H9 (cell line): ENCODE data around the gene PHAF1. TPM values are rescaled to one million over a fixed set of nuclear protein-coding genes. Genes with fewer than 3 reads are reported as not detected.

Experiments used
- DNase-seq: peaks from one replicate; pipeline ENCODE4 v3.0.0-alpha.2; 2017
- H2AFZ ChIP-seq: one replicate; pipeline ENCODE4 v1.6.1; 2013; ENCODE audit warnings: mild to moderate bottlenecking, low read length, control low read depth, moderate library complexity
- H2AK5ac ChIP-seq: 2 replicates; pipeline ENCODE4 v1.6.1; 2013; ENCODE audit warnings: low read length, control low read depth, mixed read lengths; ENCODE audit not compliant: insufficient read length
- H2BK120ac ChIP-seq: one replicate; pipeline ENCODE4 v1.6.1; 2013; ENCODE audit warnings: low read depth, mild to moderate bottlenecking, low read length, control low read depth, inconsistent platforms; ENCODE audit not compliant: poor library complexity, severe bottlenecking
- H2BK12ac ChIP-seq: 2 replicates; pipeline ENCODE4 v1.6.1; 2013; ENCODE audit warnings: low read length, control low read depth, mixed read lengths, low read depth; ENCODE audit not compliant: insufficient read length
- H2BK15ac ChIP-seq: 2 replicates; pipeline ENCODE4 v1.6.1; 2013; ENCODE audit warnings: low read depth, low read length, control low read depth
- H2BK20ac ChIP-seq: one replicate; pipeline ENCODE4 v1.6.1; 2013; ENCODE audit warnings: low read depth, mild to moderate bottlenecking, low read length, control low read depth, inconsistent platforms; ENCODE audit not compliant: poor library complexity, severe bottlenecking
- H2BK5ac ChIP-seq: 2 replicates; pipeline ENCODE4 v1.6.1; 2013; ENCODE audit warnings: low read length, control low read depth, mixed read lengths; ENCODE audit not compliant: insufficient read length
- H3K14ac ChIP-seq: 2 replicates; pipeline ENCODE4 v1.6.1; 2013; ENCODE audit warnings: low read length, control low read depth; ENCODE audit not compliant: insufficient read depth
- H3K18ac ChIP-seq: 2 replicates; pipeline ENCODE4 v1.6.1; 2013; ENCODE audit warnings: low read depth, mild to moderate bottlenecking, mixed read lengths, low read length, control low read depth; ENCODE audit not compliant: insufficient read length
- H3K23ac ChIP-seq: 2 replicates; pipeline ENCODE4 v1.6.1; 2013; ENCODE audit warnings: low read length, control low read depth, mixed read lengths, low read depth; ENCODE audit not compliant: insufficient read length
- H3K23me2 ChIP-seq: 2 replicates; pipeline ENCODE4 v1.6.1; 2013; ENCODE audit warnings: low read depth, mild to moderate bottlenecking, mixed read lengths, low read length, control low read depth; ENCODE audit not compliant: insufficient read length, poor library complexity, severe bottlenecking
- H3K27ac ChIP-seq: 2 replicates; pipeline ENCODE4 v1.5.1; 2013; ENCODE audit warnings: low read length, control low read depth, mixed read lengths, low read depth; ENCODE audit not compliant: insufficient read length
- H3K27me3 ChIP-seq: 2 replicates; pipeline ENCODE4 v1.6.1; 2013; ENCODE audit warnings: low read length, control low read depth, inconsistent platforms; ENCODE audit not compliant: insufficient read depth
- H3K4ac ChIP-seq: 2 replicates; pipeline ENCODE4 v1.6.1; 2013; ENCODE audit warnings: low read depth, mild to moderate bottlenecking, control low read depth, inconsistent platforms, low read length, moderate library complexity
- H3K4me1 ChIP-seq: 2 replicates; pipeline ENCODE4 v1.6.1; 2013; ENCODE audit warnings: low read length, control low read depth, inconsistent platforms; ENCODE audit not compliant: insufficient read depth
- H3K4me2 ChIP-seq: 2 replicates; pipeline ENCODE4 v1.6.1; 2013; ENCODE audit warnings: low read length, control low read depth, mixed read lengths; ENCODE audit not compliant: insufficient read length, insufficient read depth
- H3K56ac ChIP-seq: 2 replicates; pipeline ENCODE4 v1.6.1; 2013; ENCODE audit warnings: low read depth, mild to moderate bottlenecking, mixed read lengths, low read length, control low read depth; ENCODE audit not compliant: insufficient read length
- H3K79me1 ChIP-seq: 2 replicates; pipeline ENCODE4 v1.6.1; 2013; ENCODE audit warnings: low read depth, mild to moderate bottlenecking, moderate library complexity, low read length, control low read depth, inconsistent platforms; ENCODE audit not compliant: insufficient read depth, poor library complexity, severe bottlenecking
- H3K79me2 ChIP-seq: 2 replicates; pipeline ENCODE4 v1.6.1; 2013; ENCODE audit warnings: low read length, control low read depth, inconsistent platforms; ENCODE audit not compliant: insufficient read depth
- H3K9ac ChIP-seq: 2 replicates; pipeline ENCODE4 v1.6.1; 2013; ENCODE audit warnings: low read length, control low read depth, mixed read lengths; ENCODE audit not compliant: insufficient read length; ENCODE audit errors: extremely low read depth
- H3K9me3 ChIP-seq: one replicate; pipeline ENCODE4 v1.6.1; 2013; ENCODE audit warnings: low read depth, low read length, inconsistent platforms; ENCODE audit not compliant: control insufficient read depth
- H3T11ph ChIP-seq: one replicate; pipeline ENCODE4 v1.6.1; 2013; ENCODE audit warnings: mild to moderate bottlenecking, low read length, control low read depth, inconsistent platforms
- H4K20me1 ChIP-seq: one replicate; pipeline ENCODE4 v1.6.1; 2013; ENCODE audit not compliant: control insufficient read depth, insufficient read length, insufficient read depth
- H4K5ac ChIP-seq: 2 replicates; pipeline ENCODE4 v1.6.1; 2013; ENCODE audit warnings: low read depth, mild to moderate bottlenecking, mixed read lengths, low read length, control low read depth; ENCODE audit not compliant: insufficient read length
- H4K8ac ChIP-seq: replicated peaks from 2 replicates; pipeline ENCODE4 v1.6.1; 2013; ENCODE audit warnings: low read length, control low read depth, mixed read lengths, low read depth; ENCODE audit not compliant: insufficient read length
- H4K91ac ChIP-seq: 2 replicates; pipeline ENCODE4 v1.6.1; 2013; ENCODE audit warnings: low read depth, mild to moderate bottlenecking, moderate library complexity, mixed read lengths, low read length, control low read depth; ENCODE audit not compliant: insufficient read length
- H3K27ac Mint-ChIP-seq, 3 experiments: 2 replicates in 2 of 3; 3 replicates in 1 of 3; pipeline ENCODE4 v1.8.0; 2020 to 2021; ENCODE audit warnings: mixed read lengths in 3 of 3, mild to moderate bottlenecking in 1 of 3, moderate library complexity in 1 of 3
- H3K27me3 Mint-ChIP-seq: 2 replicates; pipeline ENCODE4 v1.8.0; 2021; ENCODE audit warnings: low read depth, mild to moderate bottlenecking, moderate library complexity, mixed read lengths
- H3K36me3 Mint-ChIP-seq, 3 experiments: 2 replicates in 2 of 3; 3 replicates in 1 of 3; pipeline ENCODE4 v1.8.0; 2020 to 2021; ENCODE audit warnings: low read depth in 3 of 3, mixed read lengths in 3 of 3; ENCODE audit not compliant: insufficient read depth in 1 of 3
- H3K4me1 Mint-ChIP-seq, 2 experiments: 2 replicates each; pipeline ENCODE4 v1.8.0; 2020; ENCODE audit warnings: mixed read lengths in 2 of 2
- H3K4me3 Mint-ChIP-seq, 2 experiments: 2 replicates in 1 of 2; 3 replicates in 1 of 2; pipeline ENCODE4 v1.8.0; 2020 to 2021; ENCODE audit warnings: mild to moderate bottlenecking in 2 of 2, mixed read lengths in 2 of 2, moderate library complexity in 1 of 2
- H3K9me3 Mint-ChIP-seq, 2 experiments: 2 replicates in 1 of 2; 3 replicates in 1 of 2; pipeline ENCODE4 v1.8.0; 2020; ENCODE audit warnings: mild to moderate bottlenecking in 2 of 2, mixed read lengths in 2 of 2, moderate library complexity in 1 of 2
- WGBS: extraction: QIAGEN DNeasy Blood & Tissue Kit; methylation state at CpG from one replicate; pipeline ENCODE4 v1.1.7; 2013; ENCODE audit warnings: missing lambda C conversion rate, low lambda C conversion rate, mixed read lengths; ENCODE audit not compliant: insufficient read length; ENCODE audit errors: extremely low coverage; 5-methylcytosine and 5-hydroxymethylcytosine counted together
- total RNA-seq: library from RNA; stranded (reverse); gene quantifications from 2 replicates; pipeline ENCODE4 v1.2.1, GENCODE V29; 2021
- TF ChIP-seq, protein P1 (sequence below): fragments of 200-600 bp; sonication (generic); conservative IDR thresholded peaks from 3 replicates; pipeline ENCODE4 v1.8.0; 2021; ENCODE audit warnings: antibody characterized with exemption, mild to moderate bottlenecking

PHAF1 gene
- total RNA-seq, 1 experiment from 2014 or later = 18.8 TPM

DNA sequence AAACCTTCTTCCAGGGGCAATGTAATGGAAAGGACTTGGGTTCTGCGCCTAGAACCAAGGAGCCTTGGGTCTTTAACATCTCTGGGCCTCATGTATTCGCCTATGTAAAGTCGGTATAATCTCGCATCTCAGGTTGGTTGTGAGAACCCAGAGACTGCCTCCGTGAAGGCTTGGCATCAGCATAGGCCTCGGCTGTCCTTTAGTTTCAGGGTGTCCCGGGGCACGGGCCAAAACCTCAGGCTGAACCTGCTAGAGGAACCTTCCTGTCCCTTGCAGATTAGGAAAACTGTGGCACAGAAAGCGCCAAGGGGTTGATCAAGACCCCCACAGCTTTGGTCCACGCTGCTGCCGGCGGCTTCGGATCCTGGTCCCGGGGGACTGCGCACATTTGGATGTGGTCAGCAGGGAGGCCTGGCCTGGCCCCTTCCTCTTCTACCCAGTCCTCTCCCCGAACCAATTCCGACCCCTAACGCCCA lies 772 bp upstream of the PHAF1 start:
- 0 out of 2 replicates have a peak overlapping the region, but pooled peaks have one; percentile 13 for H3K14ac ChIP-seq
- H3K56ac ChIP-seq = no peak overlapping the region
- H4K20me1 ChIP-seq = no peaks in the 10 kb centered on the region
- H3K79me2 ChIP-seq = peaks cover 6% of the 10 kb centered on the region; the same call in 1 of the 2 replicates
- no CpG with 5 or more reads among the region's 18 CpGs for WGBS
- no peak overlapping the region for H2BK20ac ChIP-seq
- H3K27me3 ChIP-seq = no peaks in the 10 kb centered on the region
- peak overlapping the region; percentile 86 for H3K4me2 ChIP-seq
- H2AFZ ChIP-seq = peak overlapping the region; percentile 23
- peaks cover 1% of the 10 kb centered on the region for H3K27me3 Mint-ChIP-seq
- no peak overlapping the region for H3K4ac ChIP-seq
- no peak overlapping the region for H3K23ac ChIP-seq
- H3T11ph ChIP-seq = no peak overlapping the region
- no peak overlapping the region for H2BK5ac ChIP-seq
- DNase-seq = no peak
- no peaks in the 10 kb centered on the region for H3K9me3 ChIP-seq
- H2BK12ac ChIP-seq = no peak overlapping the region
- no peak overlapping the region for H4K5ac ChIP-seq
- H3K4me3 Mint-ChIP-seq = peak overlapping the region; percentile 99
- peaks cover 17 to 23% of the 10 kb centered on the region in 2 experiments for H3K4me1 Mint-ChIP-seq
- H3K4me1 ChIP-seq = no peaks in the 10 kb centered on the region
- H2BK15ac ChIP-seq = no peak overlapping the region
- H3K27ac Mint-ChIP-seq = peak overlapping the region in 2 of 3 experiments; percentile 91 to 96; a peak in 3 of 7 replicates
- peak overlapping the region; percentile 92 for H3K18ac ChIP-seq
- H3K9me3 Mint-ChIP-seq = no peaks in the 10 kb centered on the region
- no peak overlapping the region for H3K27ac ChIP-seq
- TF ChIP-seq, protein P1, sequence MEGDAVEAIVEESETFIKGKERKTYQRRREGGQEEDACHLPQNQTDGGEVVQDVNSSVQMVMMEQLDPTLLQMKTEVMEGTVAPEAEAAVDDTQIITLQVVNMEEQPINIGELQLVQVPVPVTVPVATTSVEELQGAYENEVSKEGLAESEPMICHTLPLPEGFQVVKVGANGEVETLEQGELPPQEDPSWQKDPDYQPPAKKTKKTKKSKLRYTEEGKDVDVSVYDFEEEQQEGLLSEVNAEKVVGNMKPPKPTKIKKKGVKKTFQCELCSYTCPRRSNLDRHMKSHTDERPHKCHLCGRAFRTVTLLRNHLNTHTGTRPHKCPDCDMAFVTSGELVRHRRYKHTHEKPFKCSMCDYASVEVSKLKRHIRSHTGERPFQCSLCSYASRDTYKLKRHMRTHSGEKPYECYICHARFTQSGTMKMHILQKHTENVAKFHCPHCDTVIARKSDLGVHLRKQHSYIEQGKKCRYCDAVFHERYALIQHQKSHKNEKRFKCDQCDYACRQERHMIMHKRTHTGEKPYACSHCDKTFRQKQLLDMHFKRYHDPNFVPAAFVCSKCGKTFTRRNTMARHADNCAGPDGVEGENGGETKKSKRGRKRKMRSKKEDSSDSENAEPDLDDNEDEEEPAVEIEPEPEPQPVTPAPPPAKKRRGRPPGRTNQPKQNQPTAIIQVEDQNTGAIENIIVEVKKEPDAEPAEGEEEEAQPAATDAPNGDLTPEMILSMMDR = no peak
- H3K36me3 Mint-ChIP-seq = peaks cover 0 to 5% (median 0%) of the 10 kb centered on the region in 3 experiments; a peak in 2 of 7 replicates
- no peaks in the 10 kb centered on the region for H3K79me1 ChIP-seq
- no peak overlapping the region for H2AK5ac ChIP-seq
- H2BK120ac ChIP-seq = no peak overlapping the region
- no peak overlapping the region for H3K9ac ChIP-seq
- peaks cover 9% of the 10 kb centered on the region for H3K23me2 ChIP-seq
- H4K91ac ChIP-seq = no peak overlapping the region
- H4K8ac ChIP-seq = no peak overlapping the region
